Caco-2 (cell line): ENCODE data around the gene GSTA1. TPM values are rescaled to one million over a fixed set of nuclear protein-coding genes. Genes with fewer than 3 reads are reported as not detected.
"Not testable (repeated sequence)": the region's sequence is repeated elsewhere in the genome, so short reads cannot be mapped to it uniquely, and the experiment has no call there.

Source experiments
- BruUV-seq: library from RNA; stranded (reverse); fragments of 400-500 nt; replicated peaks from 2 replicates; lab custom pipeline; 2021; lab: Mats Ljungman, UMichigan
- CTCF ChIA-PET: fragments of 300-600 bp; sonication (Branson Sonifier 250); formaldehyde crosslinking; loops from one replicate; lab custom pipeline; 2022; ENCODE audit warnings: antibody characterized with exemption; lab: Charles Lee
- POLR2A ChIA-PET: fragments of 300-600 bp; sonication (Branson Sonifier 250); formaldehyde crosslinking; loops from one replicate; lab custom pipeline; 2022; ENCODE audit warnings: antibody characterized with exemption; lab: Charles Lee
- DNase-seq, 2 experiments: peaks; one replicate each; pipeline versions ENCODE4 v3.0.0 to v3.0.0-alpha.2; 2020 to 2022
- H3K27me3 ChIP-seq: replicated peaks from 2 replicates; pipeline ENCODE4 v1.6.0; 2011; ENCODE audit warnings: low read length; ENCODE audit not compliant: control insufficient read depth, insufficient read depth
- H3K36me3 ChIP-seq: 2 replicates; pipeline ENCODE4 v1.5.1; 2011; ENCODE audit warnings: low read length; ENCODE audit not compliant: control insufficient read depth, insufficient read depth
- H3K4me1 ChIP-seq: fragments of 250-450 bp; sonication (Bioruptor Pico); 2 replicates; pipeline ENCODE4 v1.5.1; 2020; ENCODE audit warnings: mild to moderate bottlenecking
- H3K4me3 ChIP-seq: 2 replicates; pipeline ENCODE4 v1.5.1; 2011; ENCODE audit warnings: low read depth, mild to moderate bottlenecking, control low read depth, low read length
- H3K9me3 ChIP-seq: fragments of 250-450 bp; sonication (Bioruptor Pico); 2 replicates; pipeline ENCODE4 v1.5.1; 2020; ENCODE audit warnings: mild to moderate bottlenecking, moderate library complexity
- H3K27ac Mint-ChIP-seq: one replicate; pipeline ENCODE4 v1.8.0; 2022; ENCODE audit warnings: mixed read lengths; ENCODE audit not compliant: unreplicated experiment
- H3K27me3 Mint-ChIP-seq: one replicate; pipeline ENCODE4 v1.8.0; 2022; ENCODE audit warnings: mixed read lengths; ENCODE audit not compliant: insufficient read depth, unreplicated experiment
- H3K36me3 Mint-ChIP-seq: one replicate; pipeline ENCODE4 v1.8.0; 2022; ENCODE audit warnings: mild to moderate bottlenecking, mixed read lengths; ENCODE audit not compliant: insufficient read depth, unreplicated experiment
- H3K4me1 Mint-ChIP-seq: one replicate; pipeline ENCODE4 v1.8.0; 2022; ENCODE audit warnings: low read depth, mixed read lengths; ENCODE audit not compliant: unreplicated experiment
- H3K4me3 Mint-ChIP-seq: one replicate; pipeline ENCODE4 v1.8.0; 2022; ENCODE audit warnings: mild to moderate bottlenecking, moderate library complexity, mixed read lengths; ENCODE audit not compliant: unreplicated experiment
- H3K9me3 Mint-ChIP-seq: one replicate; pipeline ENCODE4 v1.8.0; 2022; ENCODE audit warnings: mixed read lengths; ENCODE audit not compliant: unreplicated experiment
- intact Hi-C: fragments of 100-400 bp; cut with micrococcal nuclease; formaldehyde crosslinking; loops from one replicate; pipeline ENCODE4 v1.10.0; 2022; ENCODE audit not compliant: unreplicated experiment
- total RNA-seq: library from RNA; stranded (reverse); gene quantifications from 2 replicates; pipeline ENCODE4 v1.2.3, GENCODE V29; 2022
- TF ChIP-seq, protein P1 (sequence below), 2 experiments: fragments of 200-600 bp in 1 of 2; IDR thresholded peaks; 1 replicate in 1 of 2; 2 replicates in 1 of 2; pipeline versions ENCODE4 v1.5.1 to v1.8.0; 2011 to 2022; ENCODE audit warnings: antibody characterized with exemption in 1 of 2, control low read depth in 1 of 2, inconsistent platforms in 1 of 2, low read depth in 1 of 2, low read length in 1 of 2, mild to moderate bottlenecking in 1 of 2, moderate library complexity in 1 of 2; ENCODE audit not compliant: insufficient read depth in 1 of 2, severe bottlenecking in 1 of 2, unreplicated experiment in 1 of 2

GSTA1 gene
- total RNA-seq, 1 experiment from 2014 or later = 11.2 TPM

DNA sequence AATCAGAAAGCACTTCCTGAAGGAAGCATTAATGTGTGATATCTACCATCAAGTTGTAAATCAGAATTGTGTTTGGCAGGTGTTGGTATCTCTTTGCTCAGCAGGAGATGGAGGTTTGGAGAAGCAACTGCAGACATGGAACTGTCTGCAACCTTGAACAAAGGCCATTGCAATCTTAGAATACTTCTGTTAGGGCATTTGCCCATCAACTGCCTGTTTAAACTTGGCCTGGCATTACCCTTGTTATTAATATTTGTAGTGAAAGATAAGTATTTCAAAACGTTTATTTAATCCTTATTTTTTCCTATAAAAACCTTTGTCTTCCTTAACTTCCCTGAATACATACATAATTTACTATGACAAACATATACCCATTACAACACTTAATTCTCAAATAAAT, 22.9 kb upstream of the GSTA1 start:
- H3K4me3 Mint-ChIP-seq = no peak overlapping the region
- CTCF ChIA-PET = no interaction called here
- H3K4me1 ChIP-seq = no peaks in the 10 kb centered on the region
- no peaks in the 10 kb centered on the region for H3K4me1 Mint-ChIP-seq
- intact Hi-C loops = no loop called here
- DNase-seq = no peak
- H3K4me3 ChIP-seq = no peak overlapping the region
- no peaks in the 10 kb centered on the region for H3K36me3 Mint-ChIP-seq
- H3K9me3 Mint-ChIP-seq = no peaks in the 10 kb centered on the region
- H3K27ac Mint-ChIP-seq = no peak overlapping the region
- H3K36me3 ChIP-seq = no peaks in the 10 kb centered on the region
- H3K27me3 ChIP-seq = no peaks in the 10 kb centered on the region
- POLR2A ChIA-PET = no interaction called here
- TF ChIP-seq, protein P1, sequence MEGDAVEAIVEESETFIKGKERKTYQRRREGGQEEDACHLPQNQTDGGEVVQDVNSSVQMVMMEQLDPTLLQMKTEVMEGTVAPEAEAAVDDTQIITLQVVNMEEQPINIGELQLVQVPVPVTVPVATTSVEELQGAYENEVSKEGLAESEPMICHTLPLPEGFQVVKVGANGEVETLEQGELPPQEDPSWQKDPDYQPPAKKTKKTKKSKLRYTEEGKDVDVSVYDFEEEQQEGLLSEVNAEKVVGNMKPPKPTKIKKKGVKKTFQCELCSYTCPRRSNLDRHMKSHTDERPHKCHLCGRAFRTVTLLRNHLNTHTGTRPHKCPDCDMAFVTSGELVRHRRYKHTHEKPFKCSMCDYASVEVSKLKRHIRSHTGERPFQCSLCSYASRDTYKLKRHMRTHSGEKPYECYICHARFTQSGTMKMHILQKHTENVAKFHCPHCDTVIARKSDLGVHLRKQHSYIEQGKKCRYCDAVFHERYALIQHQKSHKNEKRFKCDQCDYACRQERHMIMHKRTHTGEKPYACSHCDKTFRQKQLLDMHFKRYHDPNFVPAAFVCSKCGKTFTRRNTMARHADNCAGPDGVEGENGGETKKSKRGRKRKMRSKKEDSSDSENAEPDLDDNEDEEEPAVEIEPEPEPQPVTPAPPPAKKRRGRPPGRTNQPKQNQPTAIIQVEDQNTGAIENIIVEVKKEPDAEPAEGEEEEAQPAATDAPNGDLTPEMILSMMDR (IDR thresholded peaks at IDR 0.05; ENCODE audit: insufficient read depth in 1 of 2, low read depth in 1 of 2, low read length in 1 of 2, severe bottlenecking in 1 of 2, unreplicated experiment in 1 of 2) = no peak
- H3K9me3 ChIP-seq = no peaks in the 10 kb centered on the region
- BruUV-seq = no TSS peak
- H3K27me3 Mint-ChIP-seq = no peaks in the 10 kb centered on the region

DNA sequence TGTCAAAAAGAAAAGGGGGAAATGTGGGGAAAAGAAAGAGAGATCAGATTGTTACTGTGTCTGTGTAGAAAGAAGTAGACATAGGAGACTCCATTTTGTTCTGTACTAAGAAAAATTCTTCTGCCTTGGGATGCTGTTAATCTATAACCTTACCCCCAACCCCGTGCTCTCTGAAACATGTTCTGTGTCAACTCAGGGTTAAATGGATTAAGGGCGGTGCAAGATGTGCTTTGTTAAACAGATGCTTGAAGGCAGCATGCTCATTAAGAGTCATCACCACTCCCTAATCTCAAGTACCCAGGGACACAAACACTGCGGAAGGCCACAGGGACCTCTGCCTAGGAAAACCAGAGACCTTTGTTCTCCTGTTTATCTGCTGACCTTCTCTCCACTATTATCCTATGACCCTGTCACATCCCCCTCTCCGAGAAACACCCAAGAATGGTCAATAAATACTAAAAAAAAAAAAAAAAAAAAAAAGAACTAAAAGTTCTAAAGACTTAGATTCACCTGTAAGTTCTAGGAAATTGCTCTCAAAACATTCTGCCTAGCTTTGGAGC, 22.4 kb upstream of the GSTA1 start:
- POLR2A ChIA-PET, H3K4me1 Mint-ChIP-seq, BruUV-seq: not testable (repeated sequence)

DNA sequence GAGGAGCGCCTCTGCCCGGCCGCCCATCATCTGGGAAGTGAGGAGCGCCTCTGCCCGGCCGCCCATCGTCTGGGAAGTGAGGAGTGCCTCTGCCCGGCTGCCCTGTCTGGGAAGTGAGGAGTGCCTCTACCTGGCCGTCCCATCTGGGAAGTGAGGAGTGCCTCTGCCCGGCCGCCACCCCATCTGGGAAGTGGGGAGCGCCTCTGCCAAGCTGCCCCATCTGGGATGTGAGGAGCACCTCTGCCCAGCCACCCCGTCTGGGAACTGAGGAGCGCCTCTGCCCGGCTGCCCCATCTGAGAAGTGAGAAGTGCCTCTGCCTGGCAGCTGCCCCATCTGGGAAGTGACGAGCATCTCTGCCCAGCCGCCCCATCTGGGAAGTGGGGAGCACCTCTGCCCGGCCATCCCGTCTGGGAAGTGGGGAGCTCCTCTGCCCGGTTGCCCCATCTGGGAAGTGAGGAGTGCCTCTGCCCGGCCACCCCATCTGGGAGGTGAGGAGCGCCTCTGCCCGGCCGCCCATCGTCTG, 21.7 kb upstream of the GSTA1 start:
- H3K27me3 ChIP-seq, H3K9me3 Mint-ChIP-seq, H3K9me3 ChIP-seq, H3K27me3 Mint-ChIP-seq, H3K4me3 ChIP-seq, H3K4me3 Mint-ChIP-seq, CTCF ChIA-PET, BruUV-seq, H3K27ac Mint-ChIP-seq, DNase-seq, H3K36me3 ChIP-seq, POLR2A ChIA-PET, H3K4me1 Mint-ChIP-seq, H3K36me3 Mint-ChIP-seq, intact Hi-C loops, H3K4me1 ChIP-seq: not testable (repeated sequence)

More for the DNA sequence above, 22.4 kb upstream of the GSTA1 start:
- intact Hi-C loops, H3K27ac Mint-ChIP-seq, H3K4me1 ChIP-seq, H3K4me3 ChIP-seq, H3K36me3 Mint-ChIP-seq, H3K4me3 Mint-ChIP-seq, DNase-seq, H3K27me3 Mint-ChIP-seq, H3K27me3 ChIP-seq, CTCF ChIA-PET, H3K36me3 ChIP-seq, H3K9me3 ChIP-seq, H3K9me3 Mint-ChIP-seq: not testable (repeated sequence)

DNA sequence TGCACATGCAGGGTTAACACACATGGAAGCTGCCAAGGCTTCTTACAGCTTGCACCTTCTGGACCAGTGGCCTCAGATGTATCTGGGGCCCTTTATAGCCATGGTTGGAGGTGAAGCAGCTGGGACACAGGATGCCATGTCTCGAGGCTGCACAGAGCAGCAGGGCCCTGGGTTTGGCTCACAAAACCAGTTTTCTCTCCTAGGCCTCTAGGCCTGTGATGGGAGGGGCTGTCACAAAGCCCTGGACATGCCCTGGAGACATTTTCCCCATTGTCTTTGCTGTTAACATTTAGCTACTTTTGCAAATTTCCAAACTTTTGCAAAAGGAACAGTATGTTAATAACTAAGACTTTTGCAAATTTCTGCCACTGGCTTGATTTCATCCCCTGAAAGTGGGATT, 18.2 kb upstream of the GSTA1 start:
- no TSS peak for BruUV-seq
- no peak overlapping the region for H3K27ac Mint-ChIP-seq
- POLR2A ChIA-PET = no interaction called here

More for the DNA sequence above, 18.2 kb upstream of the GSTA1 start:
- H3K4me1 Mint-ChIP-seq = no peaks in the 10 kb centered on the region
- intact Hi-C loops = no loop called here
- CTCF ChIA-PET = no interaction called here
- H3K27me3 ChIP-seq = no peaks in the 10 kb centered on the region
- H3K36me3 ChIP-seq = no peaks in the 10 kb centered on the region
- no peaks in the 10 kb centered on the region for H3K4me1 ChIP-seq
- H3K4me3 Mint-ChIP-seq = no peak overlapping the region
- DNase-seq = no peak
- TF ChIP-seq, protein P1 (IDR thresholded peaks at IDR 0.05; ENCODE audit: insufficient read depth in 1 of 2, low read depth in 1 of 2, low read length in 1 of 2, severe bottlenecking in 1 of 2, unreplicated experiment in 1 of 2) = no peak
- H3K9me3 ChIP-seq = no peaks in the 10 kb centered on the region
- H3K4me3 ChIP-seq = no peak overlapping the region
- H3K36me3 Mint-ChIP-seq = no peaks in the 10 kb centered on the region
- no peaks in the 10 kb centered on the region for H3K27me3 Mint-ChIP-seq
- peaks cover 9% of the 10 kb centered on the region for H3K9me3 Mint-ChIP-seq
